Activated CD8-positive, alpha-beta memory T cell treated with anti-CD3 and anti-CD28 coated beads, Interleukin-2, amount 50 U/mL, for 1 hour (primary cell): Measurements from ENCODE around the gene MBD3L2B.

ENCODE experiments used
- DNase-seq: peaks from one replicate; pipeline ENCODE4 v3.0.0-alpha.2; 2020; ENCODE audit errors: extremely low read depth

MBD3L2B gene

DNA sequence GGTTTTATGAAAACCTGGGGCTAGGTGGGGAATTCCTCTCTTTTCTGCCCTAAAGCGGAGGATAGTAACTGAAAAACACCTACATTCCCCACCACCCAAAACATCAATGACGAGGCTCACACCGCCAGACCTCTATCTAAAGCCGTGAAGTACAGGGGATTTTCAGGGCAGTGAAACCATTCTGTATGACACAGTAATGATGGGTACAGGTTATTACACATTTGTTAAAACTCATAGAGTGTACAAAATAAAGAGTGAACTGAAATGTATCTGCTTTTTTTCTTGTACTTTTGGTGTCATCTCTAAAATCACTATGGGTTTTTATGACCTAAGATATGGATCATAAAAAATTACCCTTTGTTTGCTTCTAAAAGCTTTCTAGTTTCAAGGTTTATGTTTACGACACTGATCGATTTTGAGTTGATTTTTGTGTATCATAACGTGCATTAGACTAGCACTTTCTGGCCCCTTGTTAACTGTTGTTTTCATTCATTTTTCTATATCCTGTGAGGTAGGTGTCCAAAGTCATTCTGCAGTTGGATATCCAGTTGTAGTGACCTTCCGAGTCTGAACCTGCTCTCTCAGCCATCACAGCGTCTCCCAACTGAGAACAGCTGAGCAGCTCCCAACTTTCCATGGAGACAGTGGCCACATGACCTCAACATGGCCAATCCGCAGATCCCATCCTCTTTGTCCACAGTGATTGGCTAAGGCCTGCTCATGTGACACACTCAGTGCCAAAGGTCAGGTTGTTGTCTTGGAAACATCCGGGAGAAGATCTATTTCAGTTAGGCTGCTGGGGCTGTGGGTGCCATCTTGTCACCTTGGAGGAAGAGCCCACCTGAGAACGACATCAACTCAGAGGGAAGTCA, 10.3 kb downstream of the MBD3L2B start:
- DNase-seq, result no peak

- DNase-seq, result no peak
Measured at GRCh38 chr19:7007859-7008258, 13.4 kb downstream of the MBD3L2B start.

GRCh38 chr19:7006135-7006704, 15.0 kb downstream of the MBD3L2B start:
- no peak for DNase-seq

- DNase-seq, result no peak
Measured at GRCh38 chr19:7004313-7004931, 16.8 kb downstream of the MBD3L2B start.

DNA sequence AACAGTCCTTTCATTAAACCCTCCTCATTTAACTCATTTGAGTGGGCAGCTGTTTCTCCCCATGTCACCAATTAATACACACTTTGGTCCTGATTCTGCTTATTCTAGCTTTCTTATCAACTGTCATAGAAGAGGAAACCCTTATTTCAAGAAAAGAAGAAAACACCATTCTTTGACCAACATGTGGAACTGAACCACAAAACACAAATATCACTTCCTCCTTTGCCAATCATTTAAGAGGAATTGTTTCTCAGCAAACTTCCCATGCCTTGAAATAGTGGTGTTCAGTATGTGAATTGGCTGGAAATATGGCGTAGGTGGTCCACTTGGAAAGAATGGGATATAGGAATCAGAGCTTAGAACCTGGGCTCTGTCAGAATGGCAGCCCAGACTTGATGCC, 20.4 kb downstream of the MBD3L2B start:
- DNase-seq, result no peak

- DNase-seq, result no peak
Measured at GRCh38 chr19:7000333-7000732, 20.9 kb downstream of the MBD3L2B start.

GRCh38 chr19:6999933-7000332, 21.3 kb downstream of the MBD3L2B start:
- DNase-seq, result no peak

DNA sequence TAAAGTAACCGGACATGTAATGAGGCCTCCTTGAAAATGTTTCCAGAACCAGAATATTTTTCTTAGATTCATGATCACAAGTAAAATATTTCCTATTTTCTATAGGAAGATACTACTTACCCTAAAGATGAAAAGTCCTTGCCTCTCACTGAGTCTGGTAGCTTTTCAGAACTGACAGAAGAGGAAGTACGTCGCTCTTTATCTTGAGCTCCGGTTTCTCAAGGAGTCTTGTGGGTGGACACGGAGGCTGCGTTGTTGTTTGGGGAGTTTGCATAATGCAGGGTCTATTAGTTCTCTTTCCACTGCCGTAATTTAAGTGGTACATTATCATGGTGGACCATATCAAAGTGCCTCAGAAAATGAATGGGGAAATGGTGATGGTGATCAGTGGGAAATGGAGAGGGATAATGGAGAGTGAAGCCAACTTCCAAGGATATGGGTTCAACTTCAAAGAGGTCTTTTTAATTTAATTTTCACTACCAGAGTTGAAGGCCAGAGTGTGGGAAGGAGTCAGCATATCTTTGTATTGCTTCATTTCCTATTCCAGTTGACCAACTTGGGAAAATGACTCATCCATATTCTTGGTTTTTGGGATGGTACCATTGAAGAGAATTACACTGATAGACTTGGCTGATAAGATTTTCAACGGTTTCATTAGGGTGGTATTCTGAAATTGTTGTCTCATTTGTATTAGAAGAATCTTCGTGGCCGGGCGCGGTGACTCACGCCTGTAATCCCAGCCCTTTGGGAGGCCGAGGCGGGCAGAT, 23.4 kb downstream of the MBD3L2B start:
- DNase-seq, result no peak

- no peak for DNase-seq
Measured at GRCh38 chr19:6996810-6997209, 24.4 kb downstream of the MBD3L2B start.

- no peak for DNase-seq
Measured at GRCh38 chr19:6995054-6995453, 26.2 kb downstream of the MBD3L2B start.

- no peak for DNase-seq
Measured at GRCh38 chr19:6988257-6988656, 33.0 kb downstream of the MBD3L2B start.

- no peak for DNase-seq
Measured at GRCh38 chr19:6987850-6988249, 33.4 kb downstream of the MBD3L2B start.

DNA sequence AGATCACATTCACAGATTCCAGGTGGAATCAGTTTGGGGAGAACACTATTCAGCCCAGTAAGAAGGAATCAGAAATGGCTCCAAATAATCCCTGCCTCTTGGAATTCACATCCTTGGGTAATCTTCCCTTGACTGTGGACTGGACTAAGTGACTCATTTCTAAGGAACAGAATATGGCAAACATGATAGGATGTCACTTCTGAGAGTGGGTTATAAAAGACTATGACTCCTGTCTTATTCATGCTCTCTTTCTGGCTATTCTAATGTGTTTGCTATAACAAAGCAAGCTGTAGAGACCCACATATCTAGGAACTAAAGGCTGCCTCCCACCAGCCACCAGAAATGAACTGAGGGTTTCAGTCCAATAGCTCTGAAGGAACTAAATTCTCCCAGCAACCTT, 37.8 kb downstream of the MBD3L2B start:
- DNase-seq, result no peak

DNA sequence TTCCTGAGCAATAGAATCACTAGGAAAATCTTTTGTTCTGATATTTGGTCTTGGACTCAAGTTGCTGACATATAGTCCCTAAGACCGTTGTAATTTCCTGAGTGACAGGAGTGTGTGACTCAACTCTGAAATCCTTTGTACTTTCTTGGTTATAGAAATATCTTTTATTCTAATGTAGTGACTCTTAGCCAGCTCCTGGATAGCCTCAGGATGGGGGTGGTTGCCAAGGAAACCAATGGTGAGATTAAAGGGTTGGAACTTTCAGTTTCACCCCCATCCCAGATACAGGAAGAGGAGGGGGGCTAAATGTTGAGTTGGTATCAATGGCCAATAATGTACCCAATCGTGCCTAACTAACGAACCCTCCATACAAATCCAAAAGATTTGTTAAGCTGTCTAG, 41.8 kb downstream of the MBD3L2B start:
- DNase-seq, result no peak

GRCh38 chr19:6976197-6976596, 45.0 kb downstream of the MBD3L2B start:
- no peak for DNase-seq

GRCh38 chr19:6971366-6971765, 49.9 kb downstream of the MBD3L2B start:
- no peak for DNase-seq

- DNase-seq, result no peak
Measured at GRCh38 chr19:6970443-6970842, 50.8 kb downstream of the MBD3L2B start.

DNA sequence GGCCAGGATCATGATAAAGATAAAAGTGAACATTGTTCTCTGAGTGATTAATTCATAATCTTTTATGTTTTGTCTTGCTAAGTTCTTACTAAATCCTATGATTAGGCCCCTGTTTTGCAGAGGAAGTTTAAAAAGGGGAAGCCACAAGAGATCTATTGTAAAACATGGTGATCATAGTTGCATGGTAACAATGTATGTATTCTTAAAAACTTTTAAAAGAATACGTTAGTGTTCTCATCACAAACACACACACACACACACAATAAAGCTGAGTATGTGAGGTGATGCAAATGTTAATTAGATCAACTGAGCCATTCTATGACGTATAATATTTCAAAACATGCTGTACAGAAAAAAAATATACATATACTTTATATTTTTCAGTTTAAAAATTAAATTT, 51.2 kb downstream of the MBD3L2B start:
- no peak for DNase-seq

DNA sequence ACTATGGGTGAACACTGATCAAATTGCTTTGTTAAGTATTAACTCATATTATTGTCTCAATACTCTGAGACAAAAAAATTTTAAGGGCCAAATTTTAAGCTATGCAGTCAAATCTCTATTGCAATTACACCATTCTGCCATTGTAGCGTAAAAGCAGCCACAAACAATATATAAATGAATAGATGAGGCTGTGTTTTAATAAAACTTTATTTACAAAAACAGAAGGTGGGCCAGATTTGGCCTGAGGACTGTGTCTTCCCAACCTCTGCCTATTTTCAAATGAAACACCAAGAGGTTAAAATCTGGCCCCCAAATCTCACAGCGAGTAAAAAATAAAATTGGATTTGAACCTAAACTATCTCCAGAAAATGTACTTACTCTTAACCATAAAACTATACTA, 51.7 kb downstream of the MBD3L2B start:
- DNase-seq, result no peak
